Stimulated activated CD4-positive, alpha-beta T cell treated with anti-CD3 and anti-CD28 coated beads, Interleukin-12 subunit alpha, Interleukin-12 subunit beta, amount 100 ng/mL, for 24 hours (primary cell): ENCODE measurements around the gene SNX15.
"Not testable (repeated sequence)": the region's sequence is repeated elsewhere in the genome, so short reads cannot be mapped to it uniquely, and the experiment has no call there.

Source experiments
- DNase-seq, 2 experiments: peaks; one replicate each; pipeline ENCODE4 v3.0.0-alpha.2; 2020; ENCODE audit warnings: low read depth in 2 of 2

The SNX15 gene, protein sequence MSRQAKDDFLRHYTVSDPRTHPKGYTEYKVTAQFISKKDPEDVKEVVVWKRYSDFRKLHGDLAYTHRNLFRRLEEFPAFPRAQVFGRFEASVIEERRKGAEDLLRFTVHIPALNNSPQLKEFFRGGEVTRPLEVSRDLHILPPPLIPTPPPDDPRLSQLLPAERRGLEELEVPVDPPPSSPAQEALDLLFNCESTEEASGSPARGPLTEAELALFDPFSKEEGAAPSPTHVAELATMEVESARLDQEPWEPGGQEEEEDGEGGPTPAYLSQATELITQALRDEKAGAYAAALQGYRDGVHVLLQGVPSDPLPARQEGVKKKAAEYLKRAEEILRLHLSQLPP

DNA sequence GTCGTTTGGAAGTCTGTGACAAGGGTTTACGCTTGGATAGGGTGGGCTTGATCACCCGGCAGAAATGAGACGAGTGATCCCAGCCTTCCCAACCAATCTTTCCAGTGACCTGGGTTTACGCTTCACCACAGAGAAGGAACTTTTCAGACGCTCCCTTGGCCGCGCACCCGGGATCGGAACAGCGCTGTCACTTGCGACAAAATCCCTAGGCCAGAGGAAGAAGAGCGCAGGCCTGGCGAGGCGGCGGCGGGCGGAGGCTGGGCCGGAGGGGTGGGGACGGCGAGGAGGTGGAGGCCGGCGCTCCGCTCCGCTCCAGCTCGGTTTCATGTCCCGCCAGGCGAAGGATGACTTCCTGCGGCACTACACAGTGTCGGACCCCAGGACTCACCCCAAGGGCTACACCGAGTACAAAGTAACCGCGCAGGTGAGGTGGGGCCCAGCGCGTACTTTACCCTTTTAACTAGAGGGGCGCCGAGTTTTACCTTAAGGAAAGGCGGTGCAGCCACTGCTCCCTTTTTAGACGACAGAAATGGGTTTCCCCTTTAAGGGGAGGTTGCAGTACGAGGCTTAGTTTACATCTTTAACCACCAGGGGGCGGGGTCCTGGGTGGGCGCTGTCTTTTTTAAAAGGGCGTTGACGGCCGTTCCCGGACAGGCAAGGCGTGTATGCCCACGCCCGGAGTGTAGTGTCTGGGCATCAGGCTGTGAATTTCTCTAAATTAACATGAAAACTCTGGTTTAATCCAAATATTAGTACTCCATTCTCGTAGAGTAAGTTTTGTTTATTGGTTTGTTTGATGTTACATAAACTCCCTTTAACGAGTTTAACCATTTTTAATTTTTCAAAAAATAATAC, at the start of gene SNX15:
TSS of gene SNX15 (plus strand) at position 227 of the 855 bp plus-strand sequence. CDS start at position 326, 99 bp downstream.
- peak; percentile 80 to 84 for DNase-seq

DNA sequence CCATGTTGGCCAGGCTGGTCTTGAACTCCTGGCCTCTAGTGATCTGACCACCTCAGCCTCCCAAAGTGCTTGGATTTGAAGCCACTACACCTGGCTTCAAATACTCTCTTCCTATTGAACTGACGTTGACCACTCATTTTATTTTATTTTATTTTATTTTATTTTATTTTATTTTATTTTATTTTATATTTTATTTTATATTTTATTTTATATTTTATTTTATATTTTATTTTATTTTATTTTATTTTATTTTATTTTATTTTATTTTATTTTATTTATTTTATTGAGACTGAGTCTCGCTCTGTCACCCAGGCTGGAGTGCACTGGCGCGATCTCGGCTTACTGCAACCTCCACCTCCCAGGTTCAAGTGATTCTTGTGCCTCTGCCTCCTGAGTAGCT, 43.9 kb upstream of the SNX15 start:
- not testable (repeated sequence) for DNase-seq

DNA sequence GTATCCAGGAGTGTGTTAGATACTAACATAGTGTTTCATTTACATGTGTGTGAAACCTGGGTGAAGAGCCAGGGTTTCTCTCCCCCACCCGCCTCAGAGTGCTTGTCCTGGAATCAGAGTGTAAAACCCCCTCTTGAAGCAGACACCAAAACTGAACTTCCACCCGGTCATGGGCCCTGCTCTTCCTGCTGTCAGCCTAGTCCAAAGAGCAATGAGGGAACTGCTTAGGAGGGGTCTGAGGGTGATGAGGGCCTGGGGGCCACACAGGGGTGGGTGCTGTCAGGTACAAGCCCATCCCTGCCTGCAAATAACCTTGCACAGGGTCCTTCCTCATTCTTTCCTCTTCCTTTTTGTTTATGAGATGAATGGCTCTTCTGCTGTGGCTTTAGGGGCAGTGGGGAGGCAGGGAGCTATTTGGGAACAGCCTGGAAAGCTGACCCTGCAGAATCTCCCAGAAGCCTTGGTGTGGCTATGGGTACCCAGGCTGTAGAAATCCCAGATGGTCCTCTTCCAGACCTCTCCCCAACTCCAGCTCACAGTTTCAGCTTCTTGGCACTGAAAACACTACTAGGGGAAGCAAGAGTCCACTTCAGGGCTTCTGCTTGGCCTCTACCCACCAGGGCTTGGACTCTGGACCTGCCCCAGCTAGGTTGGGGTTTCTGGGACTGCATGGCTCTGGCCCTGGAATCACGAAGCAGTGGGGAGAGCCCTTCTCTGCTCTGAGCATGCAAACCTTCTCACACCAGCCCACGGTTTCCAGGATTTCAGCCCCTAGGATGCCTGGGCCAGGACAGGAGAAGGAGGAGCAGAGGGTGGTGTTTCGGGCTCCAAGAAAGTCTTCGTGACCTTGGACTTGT, 39.0 kb upstream of the SNX15 start:
- DNase-seq = no peak

DNA sequence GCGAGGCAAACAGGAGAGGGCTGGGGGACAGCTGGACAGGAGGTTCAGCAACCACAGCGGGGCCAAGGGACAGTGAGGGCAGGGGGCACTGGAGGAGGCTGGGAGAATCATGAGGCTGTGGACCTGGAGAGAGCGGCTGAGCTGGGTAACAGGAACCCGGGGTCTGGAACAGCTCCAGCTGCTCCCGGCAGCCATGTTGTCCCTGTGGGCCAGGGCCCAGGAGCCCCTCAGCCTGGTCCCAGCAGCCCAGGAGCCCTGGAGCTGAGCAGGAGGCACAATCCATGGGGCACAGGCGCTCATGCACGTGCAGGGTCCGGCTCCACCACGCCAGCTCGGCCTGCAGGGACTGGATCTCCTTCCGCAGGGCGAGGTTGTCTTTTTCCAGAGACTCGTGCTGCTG, 37.8 kb upstream of the SNX15 start:
- DNase-seq = no peak

DNA sequence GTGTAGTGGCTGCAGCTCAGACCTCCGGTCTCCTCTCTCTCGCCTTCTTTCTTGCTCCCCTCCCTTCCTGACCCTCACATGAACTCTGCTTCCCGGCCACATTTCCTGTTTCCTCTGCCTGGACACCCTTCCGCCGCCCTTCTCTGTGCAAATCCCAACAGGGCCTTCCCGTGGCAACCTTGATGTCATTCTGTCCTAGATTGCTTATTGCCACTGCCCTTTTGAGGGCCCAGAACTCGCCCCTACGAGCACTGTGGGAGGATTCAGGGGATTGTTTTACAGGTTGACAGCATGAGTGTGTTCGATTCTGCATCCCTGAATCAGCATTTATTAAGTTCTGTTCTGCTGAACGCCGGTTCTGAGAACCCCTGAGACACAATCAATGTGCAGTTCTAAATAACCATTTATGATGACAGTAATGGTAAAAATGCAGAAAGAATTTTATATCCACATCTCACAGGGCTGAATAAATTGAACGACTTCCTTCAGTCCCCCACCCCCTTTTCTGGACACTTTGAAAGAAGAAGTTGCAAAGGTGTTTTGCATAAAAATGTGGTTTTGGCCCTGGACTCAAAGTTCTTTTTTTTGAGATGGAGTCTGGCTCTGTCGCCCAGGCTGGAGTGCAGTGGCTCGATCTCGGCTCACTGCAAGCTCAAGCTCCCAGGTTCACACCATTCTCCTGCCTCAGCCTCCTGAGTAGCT, 36.9 kb upstream of the SNX15 start:
- DNase-seq = no peak

DNA sequence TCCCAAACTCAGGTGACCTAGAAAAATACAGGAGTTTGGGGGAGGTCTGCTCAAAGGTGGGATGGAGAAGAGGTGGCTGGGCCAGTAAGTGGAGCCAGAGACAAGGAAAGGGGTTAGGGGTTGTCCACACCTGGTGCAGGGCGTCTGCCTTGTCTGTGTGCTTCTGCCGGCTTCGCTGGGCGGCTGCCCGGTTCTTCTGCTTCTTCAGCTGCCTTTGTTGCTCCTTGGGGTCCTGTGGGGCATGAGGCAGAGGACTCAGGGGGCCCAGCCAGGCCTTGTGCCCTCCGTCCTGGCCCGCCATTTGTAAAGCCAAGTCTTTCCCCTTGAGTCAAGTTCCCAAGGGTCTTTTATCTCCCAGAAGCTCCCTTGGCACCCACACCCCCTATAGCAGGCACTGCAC, 32.9 kb upstream of the SNX15 start:
- no peak for DNase-seq

DNA sequence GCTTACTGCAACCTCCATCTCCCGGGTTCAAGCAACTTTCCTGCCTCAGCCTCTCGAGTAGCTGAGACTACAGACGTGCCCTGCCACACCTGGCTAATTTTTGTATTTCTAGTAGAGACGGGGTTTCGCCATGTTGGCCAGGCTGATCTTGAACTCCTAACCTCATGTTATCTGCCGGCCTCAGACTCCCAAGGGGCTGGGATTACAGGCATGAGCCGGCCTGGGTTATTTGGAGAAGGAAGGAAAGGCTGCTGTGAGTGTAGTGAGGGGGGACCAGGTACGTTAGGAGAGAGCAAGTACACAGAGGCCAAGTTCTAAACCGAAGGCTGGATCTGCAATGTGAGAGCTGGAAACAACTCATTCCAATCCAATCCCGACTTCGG, 30.9 kb upstream of the SNX15 start:
- no peak for DNase-seq

DNA sequence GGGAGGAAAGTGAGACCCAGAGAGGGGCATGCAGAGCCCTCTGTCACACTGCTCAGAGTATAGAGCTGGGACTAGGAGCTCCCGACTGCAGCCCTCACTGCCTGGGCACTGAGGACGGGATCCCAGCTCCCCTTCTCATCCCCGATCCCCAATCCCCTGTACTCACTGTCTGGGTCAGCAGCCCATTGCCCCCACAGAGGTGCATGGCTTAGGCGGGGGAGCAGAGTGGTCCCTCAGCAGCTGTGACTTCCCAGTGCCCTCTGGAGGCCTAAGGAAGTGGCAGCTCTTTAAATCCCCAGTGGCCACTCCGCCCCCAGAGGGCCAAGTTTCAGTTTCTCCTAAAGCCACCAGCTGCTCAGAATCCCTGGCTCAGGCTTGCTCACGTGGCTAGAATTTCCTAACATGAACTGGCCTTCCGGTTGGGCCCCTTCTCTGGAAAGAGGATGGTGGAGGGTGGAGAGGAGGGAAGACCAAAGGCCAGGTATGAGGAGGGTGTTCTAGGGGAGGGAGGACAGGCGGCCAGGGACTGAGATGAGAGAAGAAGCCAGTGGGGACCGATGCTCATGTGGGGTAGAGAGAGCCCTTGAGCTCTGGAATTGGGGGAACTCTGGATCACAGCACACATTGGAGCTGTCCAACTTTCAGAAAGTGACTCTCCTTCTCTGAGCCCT, 30.4 kb upstream of the SNX15 start, which contains the start of gene BATF2:
TSS of gene BATF2 (minus strand) at position 262 of the 671 bp plus-strand sequence. CDS start at position 205, 57 bp downstream.
- no peak for DNase-seq

DNA sequence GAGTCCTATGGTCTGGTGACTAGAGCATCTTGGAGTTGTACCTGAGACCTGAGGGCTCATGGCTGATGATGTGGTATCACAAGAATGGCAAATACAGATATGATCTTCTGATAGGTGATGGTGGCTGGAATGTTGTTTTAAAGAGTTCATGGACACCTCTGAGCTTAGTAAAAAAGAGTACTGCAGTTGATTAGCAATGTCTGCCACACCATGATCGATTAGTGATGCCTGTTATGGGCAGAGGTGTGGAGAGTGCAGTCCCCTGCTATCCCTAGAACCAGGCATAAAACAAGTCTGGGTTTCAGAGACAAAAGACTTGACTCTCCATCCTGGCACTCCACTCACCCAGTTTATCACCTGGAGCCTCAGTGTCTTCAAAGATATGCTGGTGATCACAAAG, 29.1 kb upstream of the SNX15 start:
- DNase-seq = no peak

DNA sequence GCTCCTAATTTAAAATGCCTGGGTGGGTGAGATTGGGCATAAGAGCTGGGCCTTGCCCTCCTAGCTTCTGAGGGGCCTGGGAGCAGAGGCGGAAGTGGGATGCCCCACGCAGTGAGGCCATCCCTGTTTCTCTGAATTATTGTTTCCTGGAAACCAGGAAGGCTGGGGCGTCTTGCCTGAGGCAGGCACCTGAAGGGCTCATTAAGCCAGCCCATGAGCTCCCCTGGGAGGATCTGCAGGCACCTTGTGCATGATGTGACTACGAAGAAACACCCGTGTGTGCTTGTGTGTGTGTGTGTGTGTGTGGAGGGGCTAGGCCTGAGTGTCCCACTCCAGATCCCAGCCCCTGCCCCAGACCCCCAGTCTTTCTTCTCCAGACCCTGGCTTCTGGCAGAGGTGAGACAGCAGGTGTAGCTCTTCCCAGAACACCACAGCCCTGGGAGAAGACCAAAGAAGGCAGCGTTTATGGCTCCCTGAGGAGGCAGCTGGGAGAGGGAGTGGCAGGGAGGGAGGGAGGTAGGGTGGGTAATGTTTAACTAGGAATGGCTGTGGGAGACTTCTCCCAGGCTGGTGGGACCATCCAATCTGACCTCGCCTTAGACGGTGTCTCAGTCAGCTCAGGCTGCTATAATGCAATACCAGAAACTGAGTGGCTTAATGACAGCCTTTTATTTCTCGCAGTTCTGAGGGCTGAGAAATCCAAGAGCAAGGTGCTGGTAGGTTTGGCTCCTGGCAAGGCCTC, 28.4 kb upstream of the SNX15 start:
- no peak for DNase-seq

DNA sequence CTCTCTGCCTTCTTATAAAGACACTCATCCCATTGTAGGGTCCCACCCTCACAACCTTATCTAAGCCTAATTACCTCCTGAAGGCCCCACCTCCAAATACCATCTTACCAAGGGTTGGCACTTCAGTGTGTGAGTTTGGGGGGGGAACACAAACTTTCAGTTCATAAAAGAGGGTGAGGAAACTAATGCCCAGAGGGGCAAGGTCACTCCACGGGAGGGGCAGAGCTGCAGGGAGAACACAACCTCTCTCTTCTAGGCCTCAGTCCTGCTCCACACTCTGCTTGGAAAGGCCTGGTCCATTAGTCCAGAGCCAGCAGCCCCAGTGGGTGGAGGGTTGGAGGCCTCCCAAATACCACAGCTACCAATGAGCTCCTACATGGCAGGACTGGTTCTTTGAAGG, 27.8 kb upstream of the SNX15 start:
- no peak for DNase-seq

DNA sequence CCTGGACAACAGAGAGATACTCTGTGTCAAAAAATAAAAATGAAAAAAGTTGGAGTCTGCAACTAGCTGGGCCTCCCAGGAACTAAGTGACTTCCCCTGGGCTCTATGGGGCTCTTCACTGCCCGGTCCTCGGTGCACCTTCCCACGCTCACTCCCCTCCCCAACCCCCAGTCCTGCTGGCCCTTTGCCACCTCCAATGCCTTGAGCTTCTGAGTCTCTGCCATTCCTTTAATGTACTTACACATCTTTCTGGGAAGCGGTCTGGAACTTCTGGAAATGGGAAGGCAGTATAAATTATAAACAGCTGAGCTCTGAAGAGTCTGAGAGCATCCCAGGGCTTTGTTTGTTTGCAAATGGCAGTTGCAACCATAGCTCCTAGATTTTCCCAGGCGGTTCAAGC, 24.5 kb upstream of the SNX15 start:
- DNase-seq = no peak

DNA sequence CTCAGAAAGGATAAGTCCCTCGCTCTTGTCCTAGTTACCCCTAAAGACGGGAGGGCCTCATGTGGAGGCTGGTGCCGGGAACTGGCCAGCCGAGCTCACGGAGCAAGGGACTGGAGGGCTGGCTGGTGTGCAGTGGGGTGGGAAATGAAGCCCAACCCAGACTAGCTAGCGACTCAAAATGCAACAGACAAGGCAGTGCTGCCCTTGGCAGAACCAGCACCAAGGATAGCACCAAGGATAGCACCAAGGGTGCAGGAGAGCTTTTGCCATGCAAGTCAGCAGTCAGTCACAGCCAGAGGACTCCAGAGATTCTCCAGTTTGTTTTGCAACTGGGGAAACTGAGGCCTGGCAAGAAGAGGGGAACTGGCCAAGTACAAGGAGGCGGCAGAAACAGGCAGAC, 24.0 kb upstream of the SNX15 start:
- no peak for DNase-seq

DNA sequence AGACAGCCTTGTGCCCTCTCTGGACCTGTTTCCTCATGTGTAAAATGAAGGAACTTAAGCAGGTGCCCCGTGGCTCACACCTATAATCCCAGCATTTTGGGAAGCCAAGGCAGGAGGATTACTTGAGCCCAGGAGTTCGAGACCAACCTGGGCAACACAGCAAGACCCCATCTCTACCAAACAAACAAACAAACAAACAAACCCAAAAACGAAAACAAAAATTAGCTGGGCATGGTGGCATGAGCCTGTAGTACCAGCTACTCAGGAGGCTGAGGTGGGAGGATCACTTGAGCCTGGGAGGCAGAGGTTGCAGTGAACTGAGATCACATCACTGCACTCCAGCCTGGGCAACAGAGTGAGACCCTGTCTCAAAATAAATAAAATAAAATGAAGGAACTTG, 23.3 kb upstream of the SNX15 start:
- DNase-seq = not testable (repeated sequence)

DNA sequence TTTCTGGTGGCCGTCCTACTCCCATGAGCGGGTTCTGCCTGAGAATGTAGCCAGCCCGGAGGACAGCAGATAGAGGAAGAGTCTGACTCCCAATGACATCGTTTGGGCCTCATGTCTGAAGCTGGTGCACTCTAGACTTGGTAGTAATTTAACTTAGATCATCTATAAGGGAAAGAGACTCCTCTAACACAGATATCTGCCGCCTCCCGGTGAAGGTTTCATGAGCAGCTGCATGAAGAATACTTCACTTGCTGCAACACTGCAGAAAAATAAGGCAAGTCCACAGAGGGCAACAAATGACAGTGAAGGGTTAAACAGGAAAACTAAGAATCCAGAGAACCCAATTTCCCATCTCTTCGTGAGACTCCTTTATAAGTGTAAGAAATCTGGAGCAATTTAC, 19.2 kb upstream of the SNX15 start:
- DNase-seq = no peak

DNA sequence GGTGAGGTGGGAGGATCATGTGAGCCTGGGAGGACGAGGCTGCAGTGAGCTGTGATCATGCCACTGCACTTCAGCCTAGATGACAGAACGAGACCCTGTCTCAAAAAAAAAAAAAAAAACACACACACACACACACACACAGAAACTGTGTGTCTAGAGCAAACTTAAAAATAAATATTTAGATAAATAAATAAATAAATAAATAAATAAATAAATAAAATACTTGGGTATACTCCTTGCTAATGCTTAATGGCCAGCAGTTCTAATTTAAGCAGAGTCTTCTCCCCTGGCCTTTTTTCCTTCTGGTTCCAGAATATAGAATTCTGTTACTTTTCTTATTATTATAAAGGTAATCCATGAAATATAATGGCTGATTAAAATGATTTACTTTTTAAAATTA, 18.4 kb upstream of the SNX15 start:
- no peak for DNase-seq

DNA sequence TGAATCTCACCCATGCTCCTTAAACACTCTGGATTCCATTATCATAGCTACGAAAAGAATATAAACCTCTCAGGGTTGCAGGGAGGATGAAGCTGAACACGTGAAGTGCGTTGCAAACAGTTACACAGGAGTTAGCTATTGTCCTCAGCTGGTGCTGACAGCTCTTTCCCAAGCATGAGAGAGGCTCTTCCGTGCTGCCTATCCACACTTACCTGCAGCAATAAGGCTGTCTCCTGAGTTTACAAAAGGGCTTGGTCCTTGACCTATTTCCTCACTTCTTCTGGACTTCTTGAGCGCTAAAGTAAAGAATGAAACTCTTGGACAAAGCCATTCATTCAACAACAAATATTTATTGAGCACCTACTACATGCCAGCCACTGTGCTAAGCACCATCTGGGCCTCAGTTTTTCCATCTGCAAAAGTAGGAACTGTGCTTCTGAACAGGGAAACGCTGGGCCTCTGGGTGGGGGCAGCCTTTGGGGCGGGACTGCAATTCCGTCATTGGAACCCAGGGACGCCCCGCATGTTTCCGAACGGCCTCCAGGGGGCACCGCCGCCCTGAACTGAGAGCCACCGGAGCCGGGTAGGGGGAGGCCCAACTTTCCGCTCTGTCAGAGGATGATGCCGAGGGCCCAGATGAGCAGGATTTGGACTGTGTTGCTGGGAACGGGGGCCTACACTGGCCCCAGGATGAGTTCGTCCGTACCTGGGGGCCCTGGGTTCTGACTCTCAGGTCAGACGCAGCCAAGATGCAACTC, 13.9 kb upstream of the SNX15 start:
- DNase-seq = peak; percentile 83 to 91

DNA sequence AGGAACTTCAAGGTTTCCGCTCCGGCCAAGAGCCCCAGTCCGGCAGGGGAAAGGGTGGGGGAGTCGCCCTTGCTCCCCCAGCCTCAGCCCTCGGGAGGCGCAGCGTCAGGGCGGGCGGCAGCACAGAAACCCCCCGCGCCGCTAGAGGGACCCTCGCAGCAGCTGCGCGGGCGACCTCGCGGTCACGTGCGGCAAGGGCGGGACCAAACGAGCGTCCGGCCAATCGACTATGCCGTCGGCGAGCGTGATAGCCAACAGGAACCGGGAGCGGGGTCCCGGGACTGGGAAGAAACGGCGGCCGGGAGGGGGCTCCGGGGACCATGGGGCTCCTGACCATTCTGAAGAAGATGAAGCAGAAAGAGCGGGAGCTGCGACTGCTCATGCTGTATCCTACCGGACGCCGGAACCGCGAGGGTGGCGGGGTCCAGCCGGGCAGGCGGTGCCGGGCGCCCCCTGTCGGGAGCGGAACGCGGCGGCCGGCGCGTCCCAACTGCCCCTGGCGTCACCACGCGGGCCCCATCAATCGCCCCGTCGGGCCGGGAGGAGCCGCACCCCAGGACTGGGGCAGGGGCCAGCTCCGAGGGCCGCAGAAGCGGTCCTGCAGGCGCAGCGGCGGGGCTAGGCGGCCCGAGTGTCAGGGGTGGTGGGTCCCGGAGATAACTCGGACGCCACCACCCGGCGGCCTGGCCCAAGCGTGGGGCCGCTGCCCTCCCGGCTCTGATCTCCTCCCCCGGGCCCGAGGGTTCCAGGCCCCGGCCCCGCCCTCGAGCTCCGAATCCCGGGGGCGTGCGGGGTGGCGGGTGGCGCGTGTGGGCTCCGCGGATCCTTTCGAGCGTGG, 13.1 kb upstream of the SNX15 start, which contains the start of gene ARL2:
TSS of gene ARL2 (plus strand) at position 273 of the 838 bp plus-strand sequence. CDS start at position 321, 48 bp downstream.
- peak; percentile 76 to 82 for DNase-seq
